Suprapubic skin (tissue), 4 donors: ENCODE data around the gene MYO1E. TPM values are rescaled to one million over a fixed set of nuclear protein-coding genes. Genes with fewer than 3 reads are reported as not detected.

Source experiments
- DNase-seq, 2 donors: peaks; one replicate each; pipeline ENCODE4 v3.0.0-alpha.2; 2019; ENCODE audit warnings: low spot score in 2 of 2
- H3K27ac ChIP-seq: fragments of 200-600 bp; sonication (generic); one replicate; pipeline ENCODE4 v1.5.1; 2019
- H3K27me3 ChIP-seq: fragments of 200-600 bp; sonication (generic); one replicate; pipeline ENCODE4 v1.5.1; 2019
- H3K36me3 ChIP-seq: fragments of 200-600 bp; sonication (generic); one replicate; pipeline ENCODE4 v1.5.1; 2019
- H3K4me1 ChIP-seq: fragments of 200-600 bp; sonication (generic); one replicate; pipeline ENCODE4 v1.5.1; 2019
- H3K4me3 ChIP-seq: fragments of 200-600 bp; sonication (generic); one replicate; pipeline ENCODE4 v1.5.1; 2019; ENCODE audit warnings: mild to moderate bottlenecking
- H3K9me3 ChIP-seq: fragments of 200-600 bp; sonication (generic); one replicate; pipeline ENCODE4 v1.5.1; 2019
- CTCF ChIP-seq, 2 donors: fragments of 200-600 bp in 1 of 2; fragments of 450-650 bp in 1 of 2; sonication (generic) in 1 of 2; IDR thresholded peaks; one replicate each; pipeline ENCODE4 v1.5.1; 2016 to 2019; ENCODE audit warnings: antibody characterized with exemption in 2 of 2, mild to moderate bottlenecking in 1 of 2, moderate library complexity in 1 of 2
- EP300 ChIP-seq: sonication (generic); formaldehyde crosslinking; IDR thresholded peaks from one replicate; pipeline ENCODE4 v1.6.1; 2017; ENCODE audit warnings: antibody characterized with exemption
- POLR2A ChIP-seq, 2 donors: fragments of 450-650 bp; IDR thresholded peaks; one replicate each; pipeline ENCODE4 v1.6.1; 2017; ENCODE audit warnings: antibody characterized with exemption in 2 of 2, mild to moderate bottlenecking in 2 of 2, moderate library complexity in 2 of 2
- POLR2AphosphoS5 ChIP-seq, 3 donors: sonication (generic); formaldehyde crosslinking; IDR thresholded peaks; one replicate each; pipeline ENCODE4 v1.6.1; 2017; ENCODE audit warnings: antibody characterized with exemption in 3 of 3
- WGBS: methylation state at CpG from one replicate; pipeline ENCODE4 v1.1.5; 2018; 5-methylcytosine and 5-hydroxymethylcytosine counted together
- total RNA-seq, 4 donors: library from RNA; depleted of rRNA; stranded (reverse); fragments of >200 nt; gene quantifications; one replicate each; pipeline ENCODE4 v1.1.0, GENCODE V29; 2016

The MYO1E gene
- total RNA-seq, 4 donors from 2014 or later, result 79.7 to 171 (median 144) TPM

GRCh38 chr15:59087731-59088130, 284.9 kb downstream of the MYO1E start:
- H3K9me3 ChIP-seq, result no peaks in the 10 kb centered on the region
- peaks cover 69% of the 10 kb centered on the region for H3K36me3 ChIP-seq
- no peak for TF ChIP-seq POLR2AphosphoS5 (IDR thresholded peaks at IDR 0.05)
- TF ChIP-seq EP300, result no peak
- TF ChIP-seq POLR2A (IDR thresholded peaks at IDR 0.05), result no peak
- TF ChIP-seq CTCF (IDR thresholded peaks at IDR 0.05), result no peak
- no peak overlapping the region for H3K4me3 ChIP-seq
- no peak for DNase-seq
- no peaks in the 10 kb centered on the region for H3K4me1 ChIP-seq
- H3K27ac ChIP-seq, result no peak overlapping the region
- no peaks in the 10 kb centered on the region for H3K27me3 ChIP-seq
- WGBS, result 96% methylated on average over 2 of the region's 2 CpGs

Other genes starting within 250 kb of the MYO1E start
- not detected for gene LDHAL6B, start 166.0 kb downstream of the MYO1E start, total RNA-seq
- 1 to 10 TPM in 3 of 4 donors, under 1 TPM in 1; 0.79 to 7.8 (median 1.8) TPM for gene FAM81A, start 65.3 kb upstream of the MYO1E start, total RNA-seq
- under 1 TPM in 2 of 4 donors, not detected in 2; 0.13 to 0.23 TPM for gene GCNT3, start 238.9 kb upstream of the MYO1E start, total RNA-seq